Right renal pelvis (tissue), 4 donors: ENCODE measurements around the gene ELOVL6. TPM values are rescaled to one million over a fixed set of nuclear protein-coding genes. Genes with fewer than 3 reads are reported as not detected.
"Not testable (repeated sequence)": the region's sequence is repeated elsewhere in the genome, so short reads cannot be mapped to it uniquely, and the experiment has no call there.

Experiments used
- DNase-seq, 4 donors: peaks; one replicate each; pipeline ENCODE4 v3.0.0-alpha.2; 2013; ENCODE audit warnings: low read depth in 4 of 4, low spot score in 3 of 4, missing footprints in 1 of 4
- polyA plus RNA-seq, 4 donors: library from polyadenylated mRNA; unstranded; fragments of 120-200 nt; gene quantifications; one replicate each; pipeline ENCODE4 v1.2.1, GENCODE V29; 2013; ENCODE audit not compliant: insufficient read length in 4 of 4

The ELOVL6 gene
- polyA plus RNA-seq, 4 donors = 26.2 to 37.9 (median 35.0) TPM

GRCh38 chr4:110087070-110087708 is 111.2 kb downstream of the ELOVL6 start:
- peak in 3 of 4 donors; percentile 28 to 61 (median 44) for DNase-seq

- DNase-seq = no peak
Observed at GRCh38 chr4:110085131-110085530, 113.3 kb downstream of the ELOVL6 start.

- DNase-seq = no peak
Observed at GRCh38 chr4:110084154-110084553, 114.3 kb downstream of the ELOVL6 start.

GRCh38 chr4:110078148-110078547 is 120.3 kb downstream of the ELOVL6 start:
- not testable (repeated sequence) for DNase-seq

GRCh38 chr4:110076828-110077227 is 121.6 kb downstream of the ELOVL6 start:
- not testable (repeated sequence) for DNase-seq

GRCh38 chr4:110075891-110076290 is 122.5 kb downstream of the ELOVL6 start:
- DNase-seq = no peak

GRCh38 chr4:110075083-110075738 is 123.2 kb downstream of the ELOVL6 start:
- no peak for DNase-seq

- no peak for DNase-seq
Observed at GRCh38 chr4:110074570-110074969, 123.8 kb downstream of the ELOVL6 start.

GRCh38 chr4:110073053-110073845 is 125.2 kb downstream of the ELOVL6 start:
- DNase-seq = no peak

GRCh38 chr4:110071466-110071865 is 126.9 kb downstream of the ELOVL6 start:
- DNase-seq = no peak

- DNase-seq = no peak
Observed at GRCh38 chr4:110068248-110068647, 130.2 kb downstream of the ELOVL6 start.

- DNase-seq = no peak
Observed at GRCh38 chr4:110064934-110065333, 133.5 kb downstream of the ELOVL6 start.

GRCh38 chr4:110064295-110064694 is 134.1 kb downstream of the ELOVL6 start:
- DNase-seq = no peak

GRCh38 chr4:110062166-110062565 is 136.2 kb downstream of the ELOVL6 start:
- DNase-seq = no peak

- no peak for DNase-seq
Observed at GRCh38 chr4:110061076-110061475, 137.3 kb downstream of the ELOVL6 start.

GRCh38 chr4:110059556-110060191 is 138.7 kb downstream of the ELOVL6 start:
- no peak for DNase-seq

- DNase-seq = no peak
Observed at GRCh38 chr4:110058677-110059076, 139.7 kb downstream of the ELOVL6 start.

GRCh38 chr4:110055158-110055768 is 143.2 kb downstream of the ELOVL6 start:
- DNase-seq = no peak

GRCh38 chr4:110049951-110050925 is 148.2 kb downstream of the ELOVL6 start:
- no peak for DNase-seq
